Breast epithelium (tissue), 3 donors: ENCODE results near the gene FABP7.

Experiments
- POLR2A ChIP-seq: fragments of 450-650 bp; IDR thresholded peaks from one replicate; pipeline ENCODE4 v1.6.1; 2016; ENCODE audit warnings: antibody characterized with exemption, mild to moderate bottlenecking, moderate library complexity
- TF ChIP-seq, protein P1 (sequence below), 3 donors: fragments of 450-650 bp; IDR thresholded peaks; one replicate each; pipeline ENCODE4 v1.5.1; 2016 to 2017; ENCODE audit warnings: antibody characterized with exemption in 3 of 3, mild to moderate bottlenecking in 3 of 3, moderate library complexity in 3 of 3

DNA sequence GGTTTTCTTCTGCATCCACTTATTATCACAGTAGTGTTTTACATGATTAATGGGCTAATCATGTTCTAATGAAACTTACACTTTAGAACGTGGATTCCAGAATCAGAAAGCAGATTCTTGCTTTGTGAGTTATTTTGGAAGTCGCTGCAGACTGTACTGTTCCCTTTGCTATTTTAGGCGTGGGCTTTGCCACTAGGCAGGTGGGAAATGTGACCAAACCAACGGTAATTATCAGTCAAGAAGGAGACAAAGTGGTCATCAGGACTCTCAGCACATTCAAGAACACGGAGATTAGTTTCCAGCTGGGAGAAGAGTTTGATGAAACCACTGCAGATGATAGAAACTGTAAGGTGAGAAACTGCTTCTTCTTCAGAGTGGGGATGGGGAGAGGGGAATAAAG, 598 bp downstream of the FABP7 start:
- no peak for TF ChIP-seq POLR2A
- TF ChIP-seq, protein P1, sequence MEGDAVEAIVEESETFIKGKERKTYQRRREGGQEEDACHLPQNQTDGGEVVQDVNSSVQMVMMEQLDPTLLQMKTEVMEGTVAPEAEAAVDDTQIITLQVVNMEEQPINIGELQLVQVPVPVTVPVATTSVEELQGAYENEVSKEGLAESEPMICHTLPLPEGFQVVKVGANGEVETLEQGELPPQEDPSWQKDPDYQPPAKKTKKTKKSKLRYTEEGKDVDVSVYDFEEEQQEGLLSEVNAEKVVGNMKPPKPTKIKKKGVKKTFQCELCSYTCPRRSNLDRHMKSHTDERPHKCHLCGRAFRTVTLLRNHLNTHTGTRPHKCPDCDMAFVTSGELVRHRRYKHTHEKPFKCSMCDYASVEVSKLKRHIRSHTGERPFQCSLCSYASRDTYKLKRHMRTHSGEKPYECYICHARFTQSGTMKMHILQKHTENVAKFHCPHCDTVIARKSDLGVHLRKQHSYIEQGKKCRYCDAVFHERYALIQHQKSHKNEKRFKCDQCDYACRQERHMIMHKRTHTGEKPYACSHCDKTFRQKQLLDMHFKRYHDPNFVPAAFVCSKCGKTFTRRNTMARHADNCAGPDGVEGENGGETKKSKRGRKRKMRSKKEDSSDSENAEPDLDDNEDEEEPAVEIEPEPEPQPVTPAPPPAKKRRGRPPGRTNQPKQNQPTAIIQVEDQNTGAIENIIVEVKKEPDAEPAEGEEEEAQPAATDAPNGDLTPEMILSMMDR (IDR thresholded peaks at IDR 0.05), result no peak
